ENCODE measurements around the gene PIEZO1.

Gene PIEZO1

GRCh38 chr16:88818575-88818874 lies 33.5 kb upstream of the PIEZO1 start:
- ChIA-PET POLR2A (ENCODE audit: low non-redundant PET) (no interaction called here), CTCF (interaction anchor here (0.5 to 0.6 kb wide), 2 partner anchors 260 to 422 kb away, joined by 3 read pairs; no protein-coding TSS in a partner anchor)
- peak overlapping the region; percentile 69 for H3K27ac ChIP-seq
- no peak for TF ChIP-seq CTCF (conservative IDR thresholded peaks at IDR 0.05; ENCODE audit: low read depth)
- DNase-seq (ENCODE audit: low spot score), result no peak

- ChIA-PET CTCF (interaction anchor here (0.5 kb wide), 1 partner anchor 423 kb away, joined by 3 read pairs; no protein-coding TSS in a partner anchor), POLR2A (ENCODE audit: low non-redundant PET) (no interaction called here)
- no peak for TF ChIP-seq CTCF (conservative IDR thresholded peaks at IDR 0.05; ENCODE audit: low read depth)
- H3K27ac ChIP-seq, result peak overlapping the region; percentile 69
- no peak for DNase-seq (ENCODE audit: low spot score)
Measured at GRCh38 chr16:88817785-88818574, 33.0 kb upstream of the PIEZO1 start.

- CTCF ChIA-PET, result interaction anchor here (1.1 to 1.3 kb wide), 2 partner anchors 41 to 76 kb away, joined by 3 read pairs; no protein-coding TSS in a partner anchor
- POLR2A ChIA-PET (ENCODE audit: low non-redundant PET), result no interaction called here
- no peak for TF ChIP-seq CTCF (conservative IDR thresholded peaks at IDR 0.05; ENCODE audit: low read depth)
- DNase-seq (ENCODE audit: low spot score), result no peak
- peak overlapping the region; percentile 69 for H3K27ac ChIP-seq
Measured at GRCh38 chr16:88816736-88817535, 31.9 kb upstream of the PIEZO1 start.

DNA sequence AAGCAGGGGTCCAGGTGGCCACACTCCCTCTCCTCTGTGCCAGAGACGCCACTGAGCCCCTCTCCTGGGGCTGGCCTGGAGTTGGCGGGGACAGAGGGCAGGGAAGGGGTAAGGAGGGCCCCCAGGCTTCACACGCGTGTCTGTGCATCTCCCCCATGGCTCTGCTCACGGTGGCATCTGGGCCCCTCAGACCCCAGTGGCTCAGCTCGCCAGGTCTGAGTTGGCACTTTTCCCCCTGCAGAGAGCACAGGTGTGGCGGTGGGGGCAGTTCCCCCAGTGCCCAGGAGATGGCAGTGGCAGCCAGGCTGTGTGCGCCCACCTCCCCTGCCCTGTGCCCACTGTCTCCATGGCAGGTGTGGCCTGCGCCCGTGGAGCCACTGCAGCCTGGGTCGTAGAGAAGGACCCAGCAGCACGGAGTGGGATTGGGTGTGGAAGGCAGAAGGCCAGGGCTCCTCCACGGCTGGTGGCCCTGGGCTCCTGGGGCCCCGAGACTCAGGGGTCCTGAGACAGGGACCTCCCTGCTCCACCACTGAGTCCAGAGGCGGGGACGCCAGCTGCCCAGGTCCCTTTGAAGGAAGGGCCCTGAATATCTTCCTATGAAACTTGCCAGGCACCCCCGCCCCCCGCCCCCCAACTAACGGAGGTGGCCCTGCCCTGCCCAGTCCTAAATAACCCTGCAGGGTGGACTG lies 31.0 kb upstream of the PIEZO1 start:
- ChIA-PET POLR2A (ENCODE audit: low non-redundant PET) (no interaction called here), CTCF (interaction anchor here (0.5 to 1.3 kb wide), 7 partner anchors 9 to 400 kb away, joined by 3 to 5 read pairs (median 3); no protein-coding TSS in a partner anchor)
- peak; percentile 81 for TF ChIP-seq CTCF (conservative IDR thresholded peaks at IDR 0.05; ENCODE audit: low read depth)
- peak; percentile 34 for DNase-seq (ENCODE audit: low spot score)
- H3K27ac ChIP-seq, result peak overlapping the region; percentile 69; the same call in 1 of the 2 replicates

- no peak for TF ChIP-seq CTCF (conservative IDR thresholded peaks at IDR 0.05; ENCODE audit: low read depth)
- ChIA-PET CTCF (interaction anchor here (0.6 to 1.3 kb wide), 5 partner anchors 9 to 401 kb away, joined by 3 to 5 read pairs (median 3); no protein-coding TSS in a partner anchor), POLR2A (ENCODE audit: low non-redundant PET) (no interaction called here)
- no peak for DNase-seq (ENCODE audit: low spot score)
- no peak overlapping the region for H3K27ac ChIP-seq
Measured at GRCh38 chr16:88815227-88815626, 30.2 kb upstream of the PIEZO1 start.

DNA sequence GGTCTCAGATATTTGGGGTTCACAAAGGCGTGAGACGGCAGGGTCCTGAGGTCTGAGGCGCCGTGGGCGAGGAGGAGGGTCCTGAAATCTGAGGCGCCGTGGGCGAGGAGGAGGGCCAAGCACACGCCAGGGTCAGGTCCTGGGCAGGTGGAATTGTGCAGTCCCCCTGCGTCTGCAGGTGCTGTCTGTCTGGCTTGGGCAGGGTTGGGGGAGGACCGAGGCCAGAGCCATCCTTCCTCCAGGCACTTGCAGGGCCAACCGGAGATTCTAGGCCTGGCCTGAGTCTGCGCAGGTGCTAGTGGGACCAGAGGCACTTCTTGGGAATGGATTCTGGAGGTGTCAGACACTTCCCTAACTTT lies 29.1 kb upstream of the PIEZO1 start:
- TF ChIP-seq CTCF (conservative IDR thresholded peaks at IDR 0.05; ENCODE audit: low read depth), result no peak
- ChIA-PET POLR2A (ENCODE audit: low non-redundant PET) (no interaction called here), CTCF (no interaction called here)
- no peak for DNase-seq (ENCODE audit: low spot score)
- H3K27ac ChIP-seq, result peak overlapping the region; percentile 22

Data from RWPE1 (cell line).